Ovary (tissue), 9 donors: ENCODE data around the gene MTM1. TPM values are rescaled to one million over a fixed set of nuclear protein-coding genes. Genes with fewer than 3 reads are reported as not detected.
A peak's percentile ranks its signal among the peaks of the same experiment; 100 is the strongest.

ENCODE experiments used
- DNase-seq, 5 donors: peaks; one replicate each; pipeline ENCODE4 v3.0.0-alpha.2; 2019 to 2020
- H3K27ac ChIP-seq, 2 donors: fragments of 200-600 bp; one replicate each; pipeline versions ENCODE4 v1.5.1 to v1.8.0; 2019 to 2022
- H3K27me3 ChIP-seq: fragments of 200-600 bp; one replicate; pipeline ENCODE4 v1.8.0; 2022
- H3K36me3 ChIP-seq: fragments of 200-600 bp; sonication (generic); one replicate; pipeline ENCODE4 v1.5.1; 2019
- H3K4me1 ChIP-seq: one replicate; pipeline ENCODE4 v1.8.1; 2013; ENCODE audit warnings: mild to moderate bottlenecking, moderate library complexity; ENCODE audit not compliant: insufficient read depth
- H3K4me3 ChIP-seq: fragments of 200-600 bp; sonication (generic); one replicate; pipeline ENCODE4 v1.5.1; 2017
- H3K9me3 ChIP-seq, 2 donors: fragments of 200-600 bp in 1 of 2; sonication (generic) in 1 of 2; one replicate each; pipeline versions ENCODE4 v1.5.1 to v1.8.1; 2013 to 2019; ENCODE audit warnings: mild to moderate bottlenecking in 1 of 2, moderate library complexity in 1 of 2
- EP300 ChIP-seq: sonication (generic); formaldehyde crosslinking; IDR thresholded peaks from one replicate; pipeline ENCODE4 v1.6.1; 2017; ENCODE audit warnings: antibody characterized with exemption
- POLR2A ChIP-seq: fragments of 450-650 bp; IDR thresholded peaks from one replicate; pipeline ENCODE4 v1.6.1; 2017; ENCODE audit warnings: antibody characterized with exemption, mild to moderate bottlenecking, moderate library complexity
- WGBS, 3 donors: extraction: QIAGEN DNeasy Blood & Tissue Kit in 1 of 3; methylation state at CpG; one replicate each; pipeline versions ENCODE4 v1.1.5 to v1.1.7; 2013 to 2017; 5-methylcytosine and 5-hydroxymethylcytosine counted together
- intact Hi-C, 4 donors: fragments of 100-400 bp; cut with DNase I; formaldehyde crosslinking; loops; one replicate each; pipeline versions ENCODE4 v1.11.0 to v1.15.1; 2022 to 2023
- polyA plus RNA-seq, 2 donors: library from polyadenylated mRNA; stranded (reverse); fragments of 200-250 nt in 1 of 2; fragments of 350-450 nt in 1 of 2; fragmentation: Illumina TruSeq in 1 of 2; extraction: RNeasy Lipid Tissue Mini Kit (QIAGEN cat#74804) in 1 of 2; gene quantifications; one replicate each; pipeline ENCODE4 v1.2.3, GENCODE V29; 2013 to 2014
- total RNA-seq, 7 donors: library from RNA; depleted of rRNA in 2 of 7; stranded (reverse); fragments of >200 nt in 2 of 7; fragmentation: NEBNext Ultra II Directional in 3 of 7; extraction: Animal tissue kit (Norgen Biotek cat#: 25700) in 3 of 7; gene quantifications; one replicate each; pipeline versions ENCODE4 v1.1.0 to v1.2.4, GENCODE V29; 2016 to 2023
- TF ChIP-seq, protein P1 (sequence below), 3 donors: fragments of 450-650 bp in 2 of 3; fragments of 200-600 bp in 1 of 3; IDR thresholded peaks; one replicate each; pipeline versions ENCODE4 v1.5.1 to v1.8.0; 2016 to 2022; ENCODE audit warnings: antibody characterized with exemption in 3 of 3, mild to moderate bottlenecking in 1 of 3
- donor health status: DM: no; HTN: no; CAD: no; lungs with moderate emphysema.
- donor health status: DM: no; HTN: no; CAD: no.
- donor health status: Bipolar disorder and iron deficiency.
- donor health status: DM: yes; HTN: yes; CAD: no.
- donor health status: DM: no; HTN: no; CAD: no.
- donor health status: DM: yes; HTN: yes; CAD: no.

The MTM1 gene
- total and polyA plus RNA-seq, 9 donors, result 8.8 to 28.3 (median 23.4) TPM

DNA sequence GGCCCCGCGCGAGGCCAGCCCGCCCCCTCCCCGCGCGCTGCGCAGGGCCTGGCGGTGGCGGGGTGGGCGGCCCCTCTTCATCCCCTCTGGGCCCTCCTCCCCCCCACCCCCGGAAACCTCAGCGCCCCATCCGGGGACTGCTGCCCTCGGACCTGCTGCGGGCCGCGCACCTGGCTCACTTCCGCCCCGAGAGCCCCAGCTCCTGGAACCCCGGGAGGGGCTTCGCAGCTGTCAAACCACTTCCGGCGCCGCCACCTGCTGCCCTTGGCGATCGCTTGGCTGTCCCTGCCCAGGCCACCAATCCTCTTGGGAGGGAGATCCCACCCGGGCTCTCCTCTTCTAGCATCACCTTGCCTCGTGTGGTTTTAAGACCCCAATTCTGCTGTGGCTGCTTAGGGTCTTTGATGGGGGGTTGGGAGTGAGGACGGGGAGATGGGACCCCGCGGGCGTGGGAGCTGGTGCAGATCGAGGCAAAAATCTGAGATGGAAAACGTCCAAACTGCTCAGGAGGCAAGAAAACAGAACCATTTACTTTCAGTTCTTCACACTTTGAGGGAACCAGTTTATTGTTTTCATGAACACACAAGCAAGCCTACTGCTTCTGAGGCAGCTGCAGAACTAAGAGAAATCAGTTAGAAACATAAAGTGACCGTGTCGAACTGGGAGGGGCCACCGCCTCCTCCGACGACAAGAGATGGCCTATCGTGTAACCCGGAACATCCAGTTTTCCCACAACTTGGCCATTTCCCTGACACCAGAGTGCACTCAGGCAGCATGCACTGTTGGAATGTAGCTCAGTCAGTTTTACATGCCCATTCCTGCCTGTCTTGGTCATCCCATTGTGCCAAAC is 125.5 kb downstream of the MTM1 start:
- DNase-seq, result peak; percentile 30 to 56 (median 45)
- Histone ChIP-seq H3K4me3 (peak overlapping the region; percentile 58), H3K4me1 (no peaks in the 10 kb centered on the region), H3K9me3 (no peaks in the 10 kb centered on the region), H3K27me3 (no peaks in the 10 kb centered on the region), H3K36me3 (no peaks in the 10 kb centered on the region), H3K27ac (peak overlapping the region; percentile 73 to 85)
- 34 to 41% (median 41%) methylated on average over 20 to 42 of the region's 42 CpGs for WGBS, 3 donors
- TF ChIP-seq EP300, result no peak
- no peak for TF ChIP-seq POLR2A
- TF ChIP-seq, protein P1, sequence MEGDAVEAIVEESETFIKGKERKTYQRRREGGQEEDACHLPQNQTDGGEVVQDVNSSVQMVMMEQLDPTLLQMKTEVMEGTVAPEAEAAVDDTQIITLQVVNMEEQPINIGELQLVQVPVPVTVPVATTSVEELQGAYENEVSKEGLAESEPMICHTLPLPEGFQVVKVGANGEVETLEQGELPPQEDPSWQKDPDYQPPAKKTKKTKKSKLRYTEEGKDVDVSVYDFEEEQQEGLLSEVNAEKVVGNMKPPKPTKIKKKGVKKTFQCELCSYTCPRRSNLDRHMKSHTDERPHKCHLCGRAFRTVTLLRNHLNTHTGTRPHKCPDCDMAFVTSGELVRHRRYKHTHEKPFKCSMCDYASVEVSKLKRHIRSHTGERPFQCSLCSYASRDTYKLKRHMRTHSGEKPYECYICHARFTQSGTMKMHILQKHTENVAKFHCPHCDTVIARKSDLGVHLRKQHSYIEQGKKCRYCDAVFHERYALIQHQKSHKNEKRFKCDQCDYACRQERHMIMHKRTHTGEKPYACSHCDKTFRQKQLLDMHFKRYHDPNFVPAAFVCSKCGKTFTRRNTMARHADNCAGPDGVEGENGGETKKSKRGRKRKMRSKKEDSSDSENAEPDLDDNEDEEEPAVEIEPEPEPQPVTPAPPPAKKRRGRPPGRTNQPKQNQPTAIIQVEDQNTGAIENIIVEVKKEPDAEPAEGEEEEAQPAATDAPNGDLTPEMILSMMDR (IDR thresholded peaks at IDR 0.05), result no peak
- intact Hi-C loops, result no loop called here

DNA sequence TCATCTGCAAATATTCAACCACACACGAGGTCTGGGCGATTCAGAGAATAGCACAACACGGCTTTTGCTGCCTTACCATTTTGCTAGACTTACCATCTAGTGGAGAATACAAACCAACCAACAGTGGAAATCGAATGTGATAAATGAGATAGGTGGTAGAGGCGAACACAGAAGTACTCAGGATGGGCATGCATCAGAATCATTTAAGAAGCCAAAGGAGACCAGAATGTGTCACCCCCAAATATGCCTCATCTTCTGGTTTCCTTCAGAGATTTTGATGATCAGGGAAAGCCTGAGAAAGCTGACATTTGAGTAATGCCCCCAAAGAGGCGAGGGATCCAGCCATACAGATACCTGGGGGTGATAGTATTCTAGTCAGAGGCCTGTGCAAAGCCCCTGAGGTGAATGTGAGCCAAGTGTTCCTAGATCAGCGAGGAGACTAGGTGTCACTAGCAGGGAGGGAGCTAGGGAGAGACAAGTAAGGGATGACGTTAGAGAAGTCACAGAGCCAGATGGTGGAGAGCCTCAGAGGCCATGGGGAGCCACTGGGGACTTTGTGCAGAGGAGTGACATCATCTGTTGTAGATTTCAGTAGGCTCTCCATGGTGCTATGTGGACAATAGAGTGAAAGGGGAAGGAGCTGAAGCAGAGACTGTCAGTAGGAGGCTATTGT is 126.5 kb downstream of the MTM1 start:
- TF ChIP-seq, protein P1 (IDR thresholded peaks at IDR 0.05), result no peak
- TF ChIP-seq POLR2A, result no peak
- 54 to 60% (median 59%) methylated on average over 8 of the region's 8 CpGs for WGBS, 3 donors
- H3K9me3 ChIP-seq, result no peaks in the 10 kb centered on the region
- no peak overlapping the region for H3K4me3 ChIP-seq
- no peaks in the 10 kb centered on the region for H3K27me3 ChIP-seq
- H3K27ac ChIP-seq, result no peak overlapping the region
- intact Hi-C loops, result no loop called here
- no peak for DNase-seq
- no peaks in the 10 kb centered on the region for H3K4me1 ChIP-seq
- no peaks in the 10 kb centered on the region for H3K36me3 ChIP-seq

DNA sequence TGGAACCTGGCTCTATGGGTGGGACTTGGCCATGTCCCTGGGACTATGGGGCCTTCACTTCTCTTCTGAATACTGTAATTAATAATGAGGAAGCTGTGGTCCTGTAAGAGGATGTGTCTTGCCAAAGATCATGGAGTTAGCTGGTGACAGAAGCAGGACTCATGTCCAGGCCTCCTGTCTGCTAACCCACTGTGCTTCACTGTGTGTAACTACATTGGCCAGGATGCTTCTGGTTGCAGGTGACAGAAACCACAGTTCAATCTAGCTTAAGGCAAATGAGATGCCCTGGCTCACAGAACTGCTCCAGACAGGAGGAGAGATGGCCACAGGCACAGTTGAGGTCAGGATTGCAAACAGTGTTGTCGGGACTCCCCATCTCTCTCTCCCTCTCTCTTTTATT is 127.9 kb downstream of the MTM1 start:
- intact Hi-C loops, result no loop called here
- H3K27me3 ChIP-seq, result no peaks in the 10 kb centered on the region
- H3K36me3 ChIP-seq, result no peaks in the 10 kb centered on the region
- H3K4me3 ChIP-seq, result no peak overlapping the region
- DNase-seq, result no peak
- 60 to 72% (median 63%) methylated on average over 1 of the region's 1 CpG for WGBS, 3 donors
- no peaks in the 10 kb centered on the region for H3K9me3 ChIP-seq
- no peak for TF ChIP-seq EP300
- no peak for TF ChIP-seq POLR2A
- TF ChIP-seq, protein P1 (IDR thresholded peaks at IDR 0.05), result no peak
- H3K27ac ChIP-seq, result no peak overlapping the region
- H3K4me1 ChIP-seq, result peaks cover 1% of the 10 kb centered on the region

DNA sequence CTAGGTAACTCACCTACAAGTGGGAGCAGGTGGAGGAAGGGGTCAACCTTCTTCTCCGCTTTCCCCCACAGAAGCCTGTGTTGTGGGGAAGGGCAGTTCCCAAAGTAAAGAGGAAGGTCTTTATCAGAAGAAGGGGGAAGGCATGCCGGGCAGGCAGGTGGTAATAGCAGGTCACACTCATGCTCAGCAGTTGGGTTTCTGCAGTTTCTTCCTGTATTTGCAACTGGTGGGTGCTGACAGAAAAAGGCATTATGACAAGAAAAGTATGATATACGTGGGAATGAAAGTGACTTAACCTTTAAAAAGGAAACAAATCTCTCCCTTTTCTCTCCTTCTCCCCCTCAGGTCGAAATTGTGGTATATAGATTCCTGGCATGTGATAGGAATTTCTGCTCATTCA is 128.4 kb downstream of the MTM1 start:
- WGBS, 3 donors, result 51 to 65% (median 59%) methylated on average over 4 of the region's 4 CpGs
- DNase-seq, result no peak
- intact Hi-C loops, result no loop called here
- Histone ChIP-seq H3K27me3 (no peaks in the 10 kb centered on the region), H3K27ac (no peak overlapping the region), H3K4me1 (peaks cover 1% of the 10 kb centered on the region), H3K4me3 (no peak overlapping the region), H3K36me3 (no peaks in the 10 kb centered on the region), H3K9me3 (no peaks in the 10 kb centered on the region)
- no peak for TF ChIP-seq POLR2A
- no peak for TF ChIP-seq EP300
- TF ChIP-seq, protein P1 (IDR thresholded peaks at IDR 0.05), result no peak
